ENCODE results near the gene PGAP3.
"Not testable (repeated sequence)": the region's sequence is repeated elsewhere in the genome, so short reads cannot be mapped to it uniquely, and the experiment has no call there.

PGAP3 gene

GRCh38 chr17:39687546-39688474 is at the start of gene PGAP3:
PGAP3 (minus strand) TSS chr17:39688057; CDS start chr17:39688014, 43 bp downstream.
- peak; percentile 76 for DNase-seq (ENCODE audit: low spot score)

GRCh38 chr17:39737206-39737759 is 49.4 kb upstream of the PGAP3 start:
- DNase-seq (ENCODE audit: low spot score) = no peak

GRCh38 chr17:39736319-39737165 is 48.7 kb upstream of the PGAP3 start:
- no peak for DNase-seq (ENCODE audit: low spot score)

GRCh38 chr17:39735882-39736281 is 48.0 kb upstream of the PGAP3 start:
- no peak for DNase-seq (ENCODE audit: low spot score)

GRCh38 chr17:39732586-39732985 is 44.7 kb upstream of the PGAP3 start:
- DNase-seq (ENCODE audit: low spot score) = no peak

- peak; percentile 91 for DNase-seq (ENCODE audit: low spot score)
These were observed 42.5 kb upstream of the PGAP3 start, which contains the start of gene MIEN1 for GRCh38 chr17:39730095-39730921. MIEN1 (minus strand) TSS chr17:39730532; CDS start chr17:39730495, 37 bp downstream.

- DNase-seq (ENCODE audit: low spot score) = no peak
These were observed 41.5 kb upstream of the PGAP3 start for GRCh38 chr17:39729280-39729851.

- no peak for DNase-seq (ENCODE audit: low spot score)
These were observed 39.7 kb upstream of the PGAP3 start for GRCh38 chr17:39727556-39727955.

GRCh38 chr17:39726617-39727016 is 38.8 kb upstream of the PGAP3 start:
- DNase-seq (ENCODE audit: low spot score) = no peak

GRCh38 chr17:39725923-39726322 is 38.1 kb upstream of the PGAP3 start:
- not testable (repeated sequence) for DNase-seq (ENCODE audit: low spot score)

GRCh38 chr17:39724731-39725130 is 36.9 kb upstream of the PGAP3 start:
- DNase-seq (ENCODE audit: low spot score) = no peak

- no peak for DNase-seq (ENCODE audit: low spot score)
These were observed 35.4 kb upstream of the PGAP3 start for GRCh38 chr17:39722965-39723848.

GRCh38 chr17:39722104-39722503 is 34.2 kb upstream of the PGAP3 start:
- DNase-seq (ENCODE audit: low spot score) = no peak

GRCh38 chr17:39719563-39720355 is 31.9 kb upstream of the PGAP3 start:
- no peak for DNase-seq (ENCODE audit: low spot score)

- DNase-seq (ENCODE audit: low spot score) = no peak
These were observed 29.8 kb upstream of the PGAP3 start for GRCh38 chr17:39717660-39718059.

- no peak for DNase-seq (ENCODE audit: low spot score)
These were observed 29.2 kb upstream of the PGAP3 start for GRCh38 chr17:39716879-39717536.

GRCh38 chr17:39716073-39716818 is 28.4 kb upstream of the PGAP3 start:
- no peak for DNase-seq (ENCODE audit: low spot score)
